OCI-LY3 (cell line): ENCODE measurements around the gene DNAJC17.

Source experiments
- H2AFZ ChIP-seq: fragments of 200-600, 300-600 bp; shearing (Covaris generic); 2 replicates; pipeline ENCODE4 v1.6.0; 2014; ENCODE audit warnings: antibody characterized with exemption, low read depth, low read length
- H3K27ac ChIP-seq: fragments of 200-600, 300-600 bp; sonication (generic); 2 replicates; pipeline ENCODE4 v1.5.1; 2014; ENCODE audit warnings: mild to moderate bottlenecking, low read length, moderate library complexity, mixed read lengths
- H3K27me3 ChIP-seq: fragments of 200-600, 300-600 bp; sonication (generic); 2 replicates; pipeline ENCODE4 v1.6.1; 2014; ENCODE audit warnings: low read depth, low read length, mixed read lengths
- H3K36me3 ChIP-seq: fragments of 200-600, 300-600 bp; sonication (generic); replicated peaks from 2 replicates; pipeline ENCODE3; 2014; ENCODE audit warnings: low read depth, low read length, mixed read lengths
- H3K4me1 ChIP-seq: fragments of 300-600, 200-600 bp; sonication (generic); 2 replicates; pipeline ENCODE4 v1.6.1; 2014; ENCODE audit warnings: low read length, mixed read lengths
- H3K4me2 ChIP-seq: fragments of 200-600, 300-600 bp; sonication (generic); 2 replicates; pipeline ENCODE4 v1.6.1; 2014; ENCODE audit warnings: low read length, mixed read lengths
- H3K4me3 ChIP-seq: fragments of 300-600, 200-600 bp; sonication (generic); 2 replicates; pipeline ENCODE4 v1.5.1; 2014; ENCODE audit warnings: antibody characterized with exemption, mild to moderate bottlenecking, low read length, moderate library complexity
- H3K79me2 ChIP-seq: fragments of 300-600, 200-600 bp; shearing (Covaris generic); 2 replicates; pipeline ENCODE4 v1.6.1; 2014; ENCODE audit warnings: mild to moderate bottlenecking, low read length, mixed read lengths
- H3K9ac ChIP-seq: fragments of 300-600, 200-600 bp; shearing (Covaris generic); 2 replicates; pipeline ENCODE4 v1.6.0; 2014; ENCODE audit warnings: mild to moderate bottlenecking, low read length, moderate library complexity
- H3K9me3 ChIP-seq: fragments of 200-600, 300-600 bp; shearing (Covaris generic); 2 replicates; pipeline ENCODE4 v1.6.1; 2014; ENCODE audit warnings: low read length, mixed read lengths; ENCODE audit not compliant: insufficient read depth
- H4K20me1 ChIP-seq: fragments of 200-600, 300-600 bp; sonication (generic); 2 replicates; pipeline ENCODE4 v1.6.1; 2016; ENCODE audit warnings: low read length, mixed read lengths; ENCODE audit not compliant: insufficient read depth
- CTCF ChIP-seq: fragments of 200-600, 300-600 bp; sonication (generic); IDR thresholded peaks from 2 replicates; pipeline ENCODE4 v1.5.1; 2014; ENCODE audit warnings: antibody characterized with exemption, low read length, low read depth
- EZH2phosphoT487 ChIP-seq: fragments of 200-600 bp; shearing (Covaris generic); IDR thresholded peaks from 2 replicates; pipeline ENCODE4 v1.6.1; 2018; ENCODE audit warnings: antibody characterized with exemption, mixed run types, low read depth

DNAJC17 gene

DNA sequence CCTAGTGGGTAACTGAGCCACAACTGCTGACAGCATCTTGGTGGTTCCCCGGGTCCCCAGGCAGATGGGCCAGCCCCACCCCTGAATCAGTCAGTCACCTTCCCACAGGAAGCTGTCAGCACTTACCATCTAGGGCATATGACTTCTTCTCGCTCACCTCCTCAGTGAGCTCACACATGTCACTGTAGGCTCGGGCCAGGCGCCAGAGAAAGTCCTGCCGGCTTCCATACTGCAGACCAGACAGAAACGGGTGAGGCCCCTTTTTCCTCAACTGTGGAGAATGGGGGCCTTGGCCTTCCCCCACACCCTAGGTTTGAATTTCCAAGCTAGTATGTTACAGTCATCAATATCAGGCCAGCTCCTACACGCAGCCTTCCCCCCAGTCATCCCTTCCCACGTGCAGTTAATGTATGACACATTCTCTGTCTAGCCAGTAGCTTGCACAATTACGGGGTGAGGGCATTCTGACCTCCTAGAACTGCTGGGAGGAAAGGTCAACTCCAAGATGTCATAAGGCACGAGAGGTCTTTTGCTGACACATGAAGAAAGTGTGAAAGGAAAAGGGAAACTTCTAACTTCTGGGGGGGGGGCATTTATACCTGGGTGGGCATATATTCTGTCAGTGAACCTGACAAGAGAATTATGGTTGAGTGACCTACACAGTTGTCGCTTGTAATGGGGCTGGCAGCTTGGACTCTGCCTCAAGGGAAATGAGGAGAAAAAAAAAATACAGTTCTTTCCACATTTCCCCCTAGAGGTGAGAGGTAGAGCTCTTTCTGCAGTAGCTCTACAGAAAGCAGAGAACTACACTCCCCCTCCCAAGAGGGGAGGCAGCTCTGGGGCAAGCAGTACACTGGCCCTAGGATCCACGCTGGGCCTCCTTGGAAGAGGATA, 63.1 kb downstream of the DNAJC17 start:
- Histone ChIP-seq H3K27me3 (no peaks in the 10 kb centered on the region), H2AFZ (no peak overlapping the region), H3K9ac (no peak overlapping the region), H3K27ac (no peak overlapping the region), H4K20me1 (no peaks in the 10 kb centered on the region), H3K36me3 (peaks cover 34% of the 10 kb centered on the region), H3K79me2 (no peaks in the 10 kb centered on the region), H3K9me3 (no peaks in the 10 kb centered on the region), H3K4me1 (peaks cover 24% of the 10 kb centered on the region), H3K4me2 (no peak overlapping the region), H3K4me3 (no peak overlapping the region)
- no peak for TF ChIP-seq EZH2phosphoT487
- no peak for TF ChIP-seq CTCF

GRCh38 chr15:40743485-40743901, 63.8 kb downstream of the DNAJC17 start:
- no peaks in the 10 kb centered on the region for H4K20me1 ChIP-seq
- TF ChIP-seq EZH2phosphoT487 (no peak), CTCF (no peak)
- H3K27me3 ChIP-seq = no peaks in the 10 kb centered on the region
- H3K36me3 ChIP-seq = peaks cover 39% of the 10 kb centered on the region
- no peak overlapping the region for H3K27ac ChIP-seq
- H3K4me1 ChIP-seq = peaks cover 24% of the 10 kb centered on the region
- no peak overlapping the region for H3K4me3 ChIP-seq
- H3K9ac ChIP-seq = no peak overlapping the region
- H3K9me3 ChIP-seq = no peaks in the 10 kb centered on the region
- H3K4me2 ChIP-seq = no peak overlapping the region
- no peaks in the 10 kb centered on the region for H3K79me2 ChIP-seq
- H2AFZ ChIP-seq = no peak overlapping the region

GRCh38 chr15:40739854-40740253, 67.4 kb downstream of the DNAJC17 start:
- peaks cover 54% of the 10 kb centered on the region for H3K36me3 ChIP-seq
- peaks cover 9% of the 10 kb centered on the region; the same call in 1 of the 2 replicates for H3K4me1 ChIP-seq
- no peak overlapping the region for H3K4me2 ChIP-seq
- no peaks in the 10 kb centered on the region for H3K79me2 ChIP-seq
- H3K9ac ChIP-seq = no peak overlapping the region
- no peaks in the 10 kb centered on the region for H3K9me3 ChIP-seq
- no peak for TF ChIP-seq EZH2phosphoT487
- TF ChIP-seq CTCF = no peak
- H2AFZ ChIP-seq = no peak overlapping the region
- no peak overlapping the region for H3K27ac ChIP-seq
- H3K27me3 ChIP-seq = no peaks in the 10 kb centered on the region
- no peaks in the 10 kb centered on the region for H4K20me1 ChIP-seq
- no peak overlapping the region for H3K4me3 ChIP-seq

DNA sequence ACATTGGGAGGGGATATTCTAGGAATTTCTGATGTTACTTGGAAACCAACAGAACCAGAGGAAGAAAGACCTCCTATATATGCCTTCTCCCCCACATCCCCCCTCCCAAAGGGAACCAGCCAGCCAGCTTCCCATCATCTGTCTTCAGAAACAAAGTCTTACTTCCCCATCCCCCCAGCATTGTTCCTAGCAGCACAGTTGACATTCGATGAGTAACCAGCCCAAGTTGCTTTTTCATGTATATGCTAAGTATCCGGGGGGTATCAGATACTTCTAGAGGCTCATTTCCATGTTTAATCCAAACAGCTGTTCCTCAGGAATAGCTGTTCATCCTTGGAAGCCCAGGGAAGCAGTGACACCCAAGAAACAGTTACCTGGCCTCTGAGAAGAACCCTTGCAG, 68.2 kb downstream of the DNAJC17 start:
- Histone ChIP-seq H3K4me1 (peaks cover 7% of the 10 kb centered on the region; the same call in 1 of the 2 replicates), H3K27me3 (no peaks in the 10 kb centered on the region), H3K27ac (no peak overlapping the region), H3K4me3 (no peak overlapping the region), H3K9me3 (no peaks in the 10 kb centered on the region), H4K20me1 (no peaks in the 10 kb centered on the region), H3K4me2 (no peak overlapping the region), H2AFZ (no peak overlapping the region), H3K9ac (no peak overlapping the region), H3K36me3 (peaks cover 52% of the 10 kb centered on the region), H3K79me2 (no peaks in the 10 kb centered on the region)
- TF ChIP-seq CTCF (no peak), EZH2phosphoT487 (no peak)
